ENCODE data around the gene EIPR1. TPM values are rescaled to one million over a fixed set of nuclear protein-coding genes. Genes with fewer than 3 reads are reported as not detected.

EIPR1 gene
- polyA plus RNA-seq, 1 experiment: 49.2 TPM

- no peak for TF ChIP-seq CTCF (IDR thresholded peaks at IDR 0.05; ENCODE audit: insufficient read depth, low read depth, low read length)
- no peak overlapping the region for H3K4me3 ChIP-seq (ENCODE audit: low read depth, low read length)
- no peaks in the 10 kb centered on the region for H3K27me3 ChIP-seq (ENCODE audit: control insufficient read depth, insufficient read depth, low read length)
- ChIA-PET POLR2A (no interaction called here), CTCF (no interaction called here)
- DNase-seq (ENCODE audit: low read depth): no peak
- peaks cover 1% of the 10 kb centered on the region; the same call in 1 of the 2 replicates for H3K36me3 ChIP-seq (ENCODE audit: control insufficient read depth, insufficient read depth, low read length)
These were observed 109.0 kb downstream of the EIPR1 start for GRCh38 chr2:3268705-3269029.

GRCh38 chr2:3267869-3268704 lies 109.5 kb downstream of the EIPR1 start:
- ChIA-PET CTCF (no interaction called here), POLR2A (no interaction called here)
- TF ChIP-seq CTCF (IDR thresholded peaks at IDR 0.05; ENCODE audit: insufficient read depth, low read depth, low read length): no peak
- Histone ChIP-seq H3K36me3 (ENCODE audit: control insufficient read depth, insufficient read depth, low read length) (peaks cover 1% of the 10 kb centered on the region; the same call in 1 of the 2 replicates), H3K4me3 (ENCODE audit: low read depth, low read length) (no peak overlapping the region), H3K27me3 (ENCODE audit: control insufficient read depth, insufficient read depth, low read length) (no peaks in the 10 kb centered on the region)
- no peak for DNase-seq (ENCODE audit: low read depth)

- ChIA-PET POLR2A (no interaction called here), CTCF (no interaction called here)
- TF ChIP-seq CTCF (IDR thresholded peaks at IDR 0.05; ENCODE audit: insufficient read depth, low read depth, low read length): no peak
- no peak for DNase-seq (ENCODE audit: low read depth)
- Histone ChIP-seq H3K27me3 (ENCODE audit: control insufficient read depth, insufficient read depth, low read length) (no peaks in the 10 kb centered on the region), H3K4me3 (ENCODE audit: low read depth, low read length) (no peak overlapping the region), H3K36me3 (ENCODE audit: control insufficient read depth, insufficient read depth, low read length) (peaks cover 1% of the 10 kb centered on the region; the same call in 1 of the 2 replicates)
These were observed 110.4 kb downstream of the EIPR1 start for GRCh38 chr2:3266925-3267867.

GRCh38 chr2:3265981-3266924 lies 111.4 kb downstream of the EIPR1 start:
- no peak for TF ChIP-seq CTCF (IDR thresholded peaks at IDR 0.05; ENCODE audit: insufficient read depth, low read depth, low read length)
- ChIA-PET CTCF (interaction anchor here (0.8 kb wide), 1 partner anchor 20 kb away, joined by 3 read pairs; no protein-coding TSS in a partner anchor), POLR2A (no interaction called here)

More at GRCh38 chr2:3265981-3266924, 111.4 kb downstream of the EIPR1 start:
- no peaks in the 10 kb centered on the region for H3K27me3 ChIP-seq (ENCODE audit: control insufficient read depth, insufficient read depth, low read length)
- no peak overlapping the region for H3K4me3 ChIP-seq (ENCODE audit: low read depth, low read length)
- peaks cover 1% of the 10 kb centered on the region; the same call in 1 of the 2 replicates for H3K36me3 ChIP-seq (ENCODE audit: control insufficient read depth, insufficient read depth, low read length)
- no peak for DNase-seq (ENCODE audit: low read depth)
